Esophagus muscularis mucosa (tissue), 4 donors: ENCODE results near the gene SYNGR4. TPM values are rescaled to one million over a fixed set of nuclear protein-coding genes. Genes with fewer than 3 reads are reported as not detected.

Experiments
- DNase-seq: peaks from one replicate; pipeline ENCODE4 v3.0.0-alpha.2; 2017; ENCODE audit errors: extremely low spot score
- H3K27ac ChIP-seq, 4 donors: fragments of 200-600 bp; sonication (generic); replicated peaks in 1 of 4; 1 replicate in 3 of 4; 2 replicates in 1 of 4; pipeline ENCODE4 v1.5.1; 2016 to 2019; ENCODE audit warnings: mild to moderate bottlenecking in 1 of 4
- H3K27me3 ChIP-seq, 4 donors: fragments of 200-600 bp; sonication (generic); one replicate each; pipeline versions ENCODE4 v1.5.1 to v1.6.0; 2016 to 2019
- H3K36me3 ChIP-seq, 4 donors: fragments of 200-600 bp; sonication (generic); one replicate each; pipeline ENCODE4 v1.5.1; 2016 to 2019
- H3K4me1 ChIP-seq, 4 donors: fragments of 200-600 bp; sonication (generic); one replicate each; pipeline ENCODE4 v1.5.1; 2016 to 2019
- H3K4me3 ChIP-seq, 4 donors: fragments of 200-600 bp; sonication (generic); 1 replicate in 2 of 4; 2 replicates in 2 of 4; pipeline ENCODE4 v1.5.1; 2016 to 2019; ENCODE audit warnings: mild to moderate bottlenecking in 4 of 4, moderate library complexity in 1 of 4
- H3K9me3 ChIP-seq, 4 donors: fragments of 200-600 bp; sonication (generic); 1 replicate in 3 of 4; 2 replicates in 1 of 4; pipeline ENCODE4 v1.5.1; 2016 to 2019
- EP300 ChIP-seq: sonication (generic); formaldehyde crosslinking; IDR thresholded peaks from one replicate; pipeline ENCODE4 v1.6.1; 2017; ENCODE audit warnings: antibody characterized with exemption
- POLR2A ChIP-seq: fragments of 450-650 bp; IDR thresholded peaks from one replicate; pipeline ENCODE4 v1.6.1; 2017; ENCODE audit warnings: antibody characterized with exemption, moderate library complexity, mild to moderate bottlenecking, low read depth
- POLR2AphosphoS5 ChIP-seq, 2 donors: sonication (generic); formaldehyde crosslinking; IDR thresholded peaks; one replicate each; pipeline ENCODE4 v1.6.1; 2017; ENCODE audit warnings: antibody characterized with exemption in 2 of 2
- WGBS: methylation state at CpG from one replicate; pipeline ENCODE4 v1.1.5; 2018; 5-methylcytosine and 5-hydroxymethylcytosine counted together
- intact Hi-C: fragments of 100-400 bp; cut with DNase I; formaldehyde crosslinking; loops from one replicate; pipeline ENCODE4 v1.15.1; 2023
- total RNA-seq, 4 donors: library from RNA; depleted of rRNA; stranded (reverse); fragments of >200 nt; gene quantifications; one replicate each; pipeline versions ENCODE4 v1.1.0 to v1.2.1, GENCODE V29; 2016
- TF ChIP-seq, protein P1 (sequence below), 3 experiments: fragments of 200-600 bp in 2 of 3; fragments of 450-650 bp in 1 of 3; sonication (generic) in 2 of 3; IDR thresholded peaks; one replicate each; pipeline ENCODE4 v1.5.1; 2017 to 2019; ENCODE audit warnings: antibody characterized with exemption in 3 of 3, mild to moderate bottlenecking in 2 of 3, moderate library complexity in 1 of 3

The SYNGR4 gene
- total RNA-seq, 4 donors from 2014 or later, result not detected

GRCh38 chr19:48421548-48421947, 57.4 kb downstream of the SYNGR4 start:
- no peak overlapping the region for H3K27ac ChIP-seq
- TF ChIP-seq EP300, result no peak
- no peak for TF ChIP-seq POLR2AphosphoS5 (IDR thresholded peaks at IDR 0.05)
- TF ChIP-seq POLR2A, result no peak
- TF ChIP-seq, protein P1, sequence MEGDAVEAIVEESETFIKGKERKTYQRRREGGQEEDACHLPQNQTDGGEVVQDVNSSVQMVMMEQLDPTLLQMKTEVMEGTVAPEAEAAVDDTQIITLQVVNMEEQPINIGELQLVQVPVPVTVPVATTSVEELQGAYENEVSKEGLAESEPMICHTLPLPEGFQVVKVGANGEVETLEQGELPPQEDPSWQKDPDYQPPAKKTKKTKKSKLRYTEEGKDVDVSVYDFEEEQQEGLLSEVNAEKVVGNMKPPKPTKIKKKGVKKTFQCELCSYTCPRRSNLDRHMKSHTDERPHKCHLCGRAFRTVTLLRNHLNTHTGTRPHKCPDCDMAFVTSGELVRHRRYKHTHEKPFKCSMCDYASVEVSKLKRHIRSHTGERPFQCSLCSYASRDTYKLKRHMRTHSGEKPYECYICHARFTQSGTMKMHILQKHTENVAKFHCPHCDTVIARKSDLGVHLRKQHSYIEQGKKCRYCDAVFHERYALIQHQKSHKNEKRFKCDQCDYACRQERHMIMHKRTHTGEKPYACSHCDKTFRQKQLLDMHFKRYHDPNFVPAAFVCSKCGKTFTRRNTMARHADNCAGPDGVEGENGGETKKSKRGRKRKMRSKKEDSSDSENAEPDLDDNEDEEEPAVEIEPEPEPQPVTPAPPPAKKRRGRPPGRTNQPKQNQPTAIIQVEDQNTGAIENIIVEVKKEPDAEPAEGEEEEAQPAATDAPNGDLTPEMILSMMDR (IDR thresholded peaks at IDR 0.05), result no peak
- WGBS, result 55% methylated on average over 5 of the region's 16 CpGs
- no peak overlapping the region for H3K4me3 ChIP-seq
- H3K36me3 ChIP-seq, result no peaks in the 10 kb centered on the region
- no peak for DNase-seq
- no peaks in the 10 kb centered on the region for H3K9me3 ChIP-seq
- peaks cover 0 to 2% (median 0%) of the 10 kb centered on the region in 4 donors for H3K4me1 ChIP-seq
- intact Hi-C loops, result no loop called here
- H3K27me3 ChIP-seq, result peaks cover 0 to 27% (median 7%) of the 10 kb centered on the region in 4 donors

GRCh38 chr19:48424694-48425219, 60.6 kb downstream of the SYNGR4 start:
- 31% methylated on average over 8 of the region's 8 CpGs for WGBS
- intact Hi-C loops, result no loop called here
- no peaks in the 10 kb centered on the region for H3K36me3 ChIP-seq
- no peaks in the 10 kb centered on the region for H3K27me3 ChIP-seq
- H3K4me3 ChIP-seq, result no peak overlapping the region
- H3K27ac ChIP-seq, result no peak overlapping the region
- DNase-seq, result no peak
- H3K4me1 ChIP-seq, result no peaks in the 10 kb centered on the region
- no peaks in the 10 kb centered on the region for H3K9me3 ChIP-seq
- no peak for TF ChIP-seq POLR2AphosphoS5 (IDR thresholded peaks at IDR 0.05)
- TF ChIP-seq, protein P1 (IDR thresholded peaks at IDR 0.05), result no peak

Other genes starting within 250 kb of the SYNGR4 start
- 1 to 10 TPM; 4.2 to 7.3 (median 6.0) TPM for gene LIG1, start 194.0 kb upstream of the SYNGR4 start, total RNA-seq
- gene ZSWIM9, start 193.7 kb upstream of the SYNGR4 start, total RNA-seq, result 10 to 100 TPM in 2 of 4 donors, 1 to 10 TPM in 2; 4.0 to 15.2 (median 10.4) TPM
- 10 to 100 TPM; 17.7 to 22.3 (median 20.9) TPM for gene CARD8, start 108.5 kb upstream of the SYNGR4 start, total RNA-seq
- under 1 TPM in 2 of 4 donors, not detected in 2; 0.26 to 0.46 TPM for gene ZNF114, start 94.3 kb upstream of the SYNGR4 start, total RNA-seq
- gene EMP3, start 38.8 kb upstream of the SYNGR4 start, total RNA-seq, result 100 to 1,000 TPM in 1 of 4 donors, 10 to 100 TPM in 3; 54.8 to 115 (median 59.6) TPM
- gene TMEM143, start 427 bp upstream of the SYNGR4 start, total RNA-seq, result 1 to 10 TPM; 4.8 to 8.3 (median 7.1) TPM
- gene KDELR1, start 27.2 kb downstream of the SYNGR4 start, total RNA-seq, result 100 to 1,000 TPM in 1 of 4 donors, 10 to 100 TPM in 3; 55.2 to 105 (median 77.6) TPM
- under 1 TPM; 0.19 to 0.42 (median 0.37) TPM for gene GRIN2D, start 29.3 kb downstream of the SYNGR4 start, total RNA-seq
- 10 to 100 TPM; 19.5 to 42.9 (median 31.7) TPM for gene GRWD1, start 81.6 kb downstream of the SYNGR4 start, total RNA-seq
- gene KCNJ14, start 91.2 kb downstream of the SYNGR4 start, total RNA-seq, result under 1 TPM; 0.42 to 0.86 (median 0.51) TPM
- gene CYTH2, start 105.0 kb downstream of the SYNGR4 start, total RNA-seq, result 10 to 100 TPM; 40.1 to 50.7 (median 48.4) TPM
- under 1 TPM; 0.17 to 0.57 (median 0.37) TPM for gene LMTK3, start 147.5 kb downstream of the SYNGR4 start, total RNA-seq
- gene SULT2B1, start 187.8 kb downstream of the SYNGR4 start, total RNA-seq, result 1 to 10 TPM in 1 of 4 donors, not detected in 3; 1.0 TPM
- gene SPACA4, start 242.4 kb downstream of the SYNGR4 start, total RNA-seq, result not detected